Measurements from ENCODE around the gene CEACAM19. TPM values are rescaled to one million over a fixed set of nuclear protein-coding genes. Genes with fewer than 3 reads are reported as not detected.
"Not testable (repeated sequence)": the region's sequence is repeated elsewhere in the genome, so short reads cannot be mapped to it uniquely, and the experiment has no call there.

Gene CEACAM19
- polyA plus RNA-seq, 1 donor = 59.5 TPM

- H3K9me3 ChIP-seq (ENCODE audit: control insufficient read depth, low read depth, low read length) = peaks cover 6% of the 10 kb centered on the region
- no peaks in the 10 kb centered on the region for H3K27me3 ChIP-seq (ENCODE audit: control insufficient read depth, insufficient read depth, low read length)
- no peak for DNase-seq
- no CpG with 5 or more reads among the region's 14 CpGs for WGBS (ENCODE audit: insufficient coverage, low lambda C conversion rate)
- H3K36me3 ChIP-seq (ENCODE audit: control insufficient read depth, insufficient read depth, low read length) = no peaks in the 10 kb centered on the region
- H3K4me1 ChIP-seq (ENCODE audit: control insufficient read depth, insufficient read depth, low read length) = no peaks in the 10 kb centered on the region
- H3K27ac ChIP-seq (ENCODE audit: low read length) = no peak overlapping the region
- no peak overlapping the region for H3K4me3 ChIP-seq (ENCODE audit: low read length)
Observed at GRCh38 chr19:44710483-44710882, 39.2 kb downstream of the CEACAM19 start.

DNA sequence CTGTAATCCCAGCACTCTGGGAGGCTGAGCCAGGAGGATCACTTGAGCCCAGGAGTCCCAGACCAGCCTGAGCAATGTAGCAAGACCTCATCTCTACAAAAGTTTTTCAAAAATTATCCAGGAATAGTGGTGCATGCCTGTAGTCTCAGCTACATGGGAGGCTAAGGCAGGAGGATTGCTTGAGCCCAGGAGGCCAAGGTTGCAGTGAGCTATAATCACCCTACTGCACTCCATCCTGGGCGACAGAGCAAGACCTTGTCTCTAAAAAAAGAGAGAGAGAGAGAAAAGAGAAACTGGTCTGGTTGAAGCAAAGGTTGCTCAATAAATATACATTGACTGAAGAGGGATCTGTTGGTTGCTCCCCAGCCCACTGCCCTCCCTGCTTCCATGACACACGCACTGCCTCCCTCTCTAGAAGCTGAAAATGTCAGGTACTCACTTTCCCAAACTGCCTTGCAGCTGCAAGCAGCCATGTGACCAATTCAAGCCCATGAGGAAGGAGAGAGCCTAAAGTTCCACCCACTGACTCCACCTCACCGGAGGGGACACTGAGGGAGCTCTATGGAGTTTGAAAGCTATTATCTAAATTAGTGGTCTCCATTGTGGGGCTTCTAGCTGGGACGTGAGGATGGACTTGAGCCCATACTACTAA, 41.7 kb downstream of the CEACAM19 start:
- no peak overlapping the region for H3K4me3 ChIP-seq (ENCODE audit: low read length)
- WGBS (ENCODE audit: insufficient coverage, low lambda C conversion rate) = no CpG with 5 or more reads among the region's 4 CpGs
- no peak overlapping the region for H3K27ac ChIP-seq (ENCODE audit: low read length)
- no peaks in the 10 kb centered on the region for H3K27me3 ChIP-seq (ENCODE audit: control insufficient read depth, insufficient read depth, low read length)
- no peak for DNase-seq
- H3K9me3 ChIP-seq (ENCODE audit: control insufficient read depth, low read depth, low read length) = peaks cover 6% of the 10 kb centered on the region
- no peaks in the 10 kb centered on the region for H3K4me1 ChIP-seq (ENCODE audit: control insufficient read depth, insufficient read depth, low read length)
- H3K36me3 ChIP-seq (ENCODE audit: control insufficient read depth, insufficient read depth, low read length) = no peaks in the 10 kb centered on the region

- no peak for DNase-seq
- Histone ChIP-seq H3K36me3 (ENCODE audit: control insufficient read depth, insufficient read depth, low read length) (no peaks in the 10 kb centered on the region), H3K4me3 (ENCODE audit: low read length) (no peak overlapping the region), H3K27ac (ENCODE audit: low read length) (no peak overlapping the region), H3K4me1 (ENCODE audit: control insufficient read depth, insufficient read depth, low read length) (peaks cover 11% of the 10 kb centered on the region), H3K27me3 (ENCODE audit: control insufficient read depth, insufficient read depth, low read length) (no peaks in the 10 kb centered on the region), H3K9me3 (ENCODE audit: control insufficient read depth, low read depth, low read length) (peaks cover 6% of the 10 kb centered on the region)
- no CpG with 5 or more reads among the region's 2 CpGs for WGBS (ENCODE audit: insufficient coverage, low lambda C conversion rate)
Observed at GRCh38 chr19:44714597-44715169, 43.4 kb downstream of the CEACAM19 start.

GRCh38 chr19:44717603-44718002, 46.3 kb downstream of the CEACAM19 start:
- no peaks in the 10 kb centered on the region for H3K36me3 ChIP-seq (ENCODE audit: control insufficient read depth, insufficient read depth, low read length)
- peaks cover 19% of the 10 kb centered on the region for H3K4me1 ChIP-seq (ENCODE audit: control insufficient read depth, insufficient read depth, low read length)
- no peak overlapping the region for H3K4me3 ChIP-seq (ENCODE audit: low read length)
- DNase-seq = no peak
- no CpG with 5 or more reads among the region's 6 CpGs for WGBS (ENCODE audit: insufficient coverage, low lambda C conversion rate)
- H3K9me3 ChIP-seq (ENCODE audit: control insufficient read depth, low read depth, low read length) = peaks cover 6% of the 10 kb centered on the region
- no peaks in the 10 kb centered on the region for H3K27me3 ChIP-seq (ENCODE audit: control insufficient read depth, insufficient read depth, low read length)
- H3K27ac ChIP-seq (ENCODE audit: low read length) = no peak overlapping the region

- no peaks in the 10 kb centered on the region for H3K27me3 ChIP-seq (ENCODE audit: control insufficient read depth, insufficient read depth, low read length)
- H3K9me3 ChIP-seq (ENCODE audit: control insufficient read depth, low read depth, low read length) = peaks cover 6% of the 10 kb centered on the region
- H3K4me1 ChIP-seq (ENCODE audit: control insufficient read depth, insufficient read depth, low read length) = peaks cover 27% of the 10 kb centered on the region
- no CpG with 5 or more reads among the region's 11 CpGs for WGBS (ENCODE audit: insufficient coverage, low lambda C conversion rate)
- no peak overlapping the region for H3K27ac ChIP-seq (ENCODE audit: low read length)
- no peak overlapping the region for H3K4me3 ChIP-seq (ENCODE audit: low read length)
- DNase-seq = peak; percentile 55 to 78
- no peaks in the 10 kb centered on the region for H3K36me3 ChIP-seq (ENCODE audit: control insufficient read depth, insufficient read depth, low read length)
Observed at GRCh38 chr19:44718441-44719261, 47.4 kb downstream of the CEACAM19 start.

GRCh38 chr19:44719262-44719701, 48.0 kb downstream of the CEACAM19 start:
- Histone ChIP-seq H3K36me3 (ENCODE audit: control insufficient read depth, insufficient read depth, low read length) (no peaks in the 10 kb centered on the region), H3K27ac (ENCODE audit: low read length) (no peak overlapping the region), H3K9me3 (ENCODE audit: control insufficient read depth, low read depth, low read length) (peaks cover 6% of the 10 kb centered on the region), H3K27me3 (ENCODE audit: control insufficient read depth, insufficient read depth, low read length) (no peaks in the 10 kb centered on the region), H3K4me3 (ENCODE audit: low read length) (no peak overlapping the region), H3K4me1 (ENCODE audit: control insufficient read depth, insufficient read depth, low read length) (peaks cover 32% of the 10 kb centered on the region)
- WGBS (ENCODE audit: insufficient coverage, low lambda C conversion rate) = 94% methylated on average over 2 of the region's 8 CpGs
- DNase-seq = no peak

DNA sequence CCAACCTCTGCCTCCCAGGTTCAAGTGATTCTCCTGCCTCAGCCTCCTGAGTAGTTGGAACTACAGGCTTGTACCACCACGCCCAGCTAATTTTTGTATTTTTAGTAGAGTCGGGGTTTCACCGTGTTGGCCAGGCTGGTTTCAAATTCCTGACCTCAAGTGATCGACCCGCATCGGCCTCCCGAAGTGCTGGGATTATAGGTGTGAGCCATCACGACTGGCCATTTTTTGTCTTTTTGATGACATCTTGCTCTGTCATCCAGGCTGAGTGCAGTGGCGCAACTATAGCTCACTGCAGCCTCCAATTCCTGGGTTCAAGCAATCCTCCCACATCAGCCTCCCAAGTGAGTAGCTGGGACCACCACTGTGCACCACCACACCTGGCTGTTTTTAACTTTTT, 49.1 kb downstream of the CEACAM19 start:
- H3K27ac ChIP-seq (ENCODE audit: low read length); H3K27me3 ChIP-seq (ENCODE audit: control insufficient read depth, insufficient read depth, low read length); H3K4me3 ChIP-seq (ENCODE audit: low read length); H3K36me3 ChIP-seq (ENCODE audit: control insufficient read depth, insufficient read depth, low read length); H3K9me3 ChIP-seq (ENCODE audit: control insufficient read depth, low read depth, low read length); DNase-seq: not testable (repeated sequence)
- H3K4me1 ChIP-seq (ENCODE audit: control insufficient read depth, insufficient read depth, low read length) = peaks cover 41% of the 10 kb centered on the region
- no CpG with 5 or more reads among the region's 9 CpGs for WGBS (ENCODE audit: insufficient coverage, low lambda C conversion rate)

DNA sequence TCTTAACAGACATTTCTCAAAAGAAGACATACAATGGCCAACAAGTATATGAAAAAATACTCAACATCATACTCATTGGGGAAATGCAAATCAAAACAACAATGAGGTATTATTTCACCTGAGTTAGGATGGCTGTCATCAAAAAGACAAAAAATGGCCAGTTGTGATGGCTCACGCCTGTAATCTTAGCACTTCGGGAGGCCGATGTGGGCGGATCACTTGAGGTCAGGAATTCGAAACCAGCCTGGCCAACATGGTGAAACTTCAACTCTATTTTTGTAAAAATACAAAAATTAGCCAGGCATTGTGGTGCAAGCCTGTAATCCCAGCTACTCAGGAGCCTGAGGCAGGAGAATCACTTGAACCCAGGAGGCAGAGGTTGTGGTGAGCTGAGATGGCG, 49.7 kb downstream of the CEACAM19 start:
- H3K27ac ChIP-seq (ENCODE audit: low read length) = no peak overlapping the region
- no peaks in the 10 kb centered on the region for H3K9me3 ChIP-seq (ENCODE audit: control insufficient read depth, low read depth, low read length)
- H3K36me3 ChIP-seq (ENCODE audit: control insufficient read depth, insufficient read depth, low read length) = no peaks in the 10 kb centered on the region
- no peak overlapping the region for H3K4me3 ChIP-seq (ENCODE audit: low read length)
- DNase-seq = no peak
- H3K4me1 ChIP-seq (ENCODE audit: control insufficient read depth, insufficient read depth, low read length) = peaks cover 46% of the 10 kb centered on the region
- no CpG with 5 or more reads among the region's 6 CpGs for WGBS (ENCODE audit: insufficient coverage, low lambda C conversion rate)
- no peaks in the 10 kb centered on the region for H3K27me3 ChIP-seq (ENCODE audit: control insufficient read depth, insufficient read depth, low read length)

GRCh38 chr19:44721369-44721768, 50.1 kb downstream of the CEACAM19 start:
- no CpG with 5 or more reads among the region's 5 CpGs for WGBS (ENCODE audit: insufficient coverage, low lambda C conversion rate)

DNA sequence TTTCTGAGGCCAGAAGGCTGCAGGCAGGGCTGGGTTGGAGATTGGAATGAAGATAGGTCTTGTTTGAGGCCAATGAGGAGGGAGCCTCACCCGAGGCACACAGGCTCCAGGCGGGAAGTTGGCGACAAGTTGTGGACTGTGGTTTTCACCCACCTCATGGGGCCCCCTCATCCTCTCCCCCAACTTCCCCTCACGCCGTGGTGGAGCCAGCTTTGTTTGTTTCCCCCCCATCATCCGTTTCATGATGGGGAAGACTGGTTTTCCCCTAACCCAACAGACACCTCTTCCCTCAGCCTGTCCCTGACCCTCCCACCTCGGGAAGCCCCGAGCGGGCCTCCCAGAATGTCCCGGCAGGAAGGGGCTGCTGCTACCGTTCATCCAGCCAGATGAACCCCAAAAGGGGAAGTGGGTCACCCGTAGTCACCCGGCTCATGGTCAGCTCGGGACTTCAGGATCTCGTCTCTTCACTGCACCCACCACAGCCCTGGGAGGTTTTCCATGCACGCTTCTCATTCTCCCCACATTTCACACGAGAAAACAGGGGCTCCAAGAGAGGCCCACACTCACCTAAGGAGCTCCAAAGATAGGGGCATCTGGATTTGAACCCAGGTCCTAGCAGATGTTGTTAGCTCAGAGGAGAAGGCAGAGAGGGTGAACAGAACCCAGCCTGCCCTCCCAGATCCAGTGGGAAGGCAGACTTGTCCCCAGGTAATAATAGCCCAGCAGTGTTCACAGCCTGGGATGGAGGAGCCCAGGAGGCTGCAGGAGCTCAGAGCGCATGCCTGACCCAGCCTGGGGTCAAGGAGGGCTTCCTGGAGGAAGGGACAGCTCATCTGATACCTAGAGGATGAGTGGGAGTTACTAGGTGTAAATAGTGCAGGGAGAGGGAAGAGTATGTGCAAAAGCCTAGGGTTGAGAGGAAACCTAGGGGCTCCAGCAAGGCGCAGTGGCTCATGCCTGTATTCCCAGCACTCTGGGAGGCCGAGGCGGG, 51.1 kb downstream of the CEACAM19 start:
- peak; percentile 38 to 48 for DNase-seq
- Histone ChIP-seq H3K27me3 (ENCODE audit: control insufficient read depth, insufficient read depth, low read length) (no peaks in the 10 kb centered on the region), H3K4me3 (ENCODE audit: low read length) (no peak overlapping the region), H3K4me1 (ENCODE audit: control insufficient read depth, insufficient read depth, low read length) (peaks cover 54% of the 10 kb centered on the region), H3K36me3 (ENCODE audit: control insufficient read depth, insufficient read depth, low read length) (no peaks in the 10 kb centered on the region), H3K27ac (ENCODE audit: low read length) (no peak overlapping the region), H3K9me3 (ENCODE audit: control insufficient read depth, low read depth, low read length) (no peaks in the 10 kb centered on the region)
- WGBS (ENCODE audit: insufficient coverage, low lambda C conversion rate) = no CpG with 5 or more reads among the region's 21 CpGs

More at GRCh38 chr19:44721369-44721768, 50.1 kb downstream of the CEACAM19 start:
- H3K4me3 ChIP-seq (ENCODE audit: low read length); H3K27me3 ChIP-seq (ENCODE audit: control insufficient read depth, insufficient read depth, low read length); H3K27ac ChIP-seq (ENCODE audit: low read length); H3K9me3 ChIP-seq (ENCODE audit: control insufficient read depth, low read depth, low read length); DNase-seq; H3K36me3 ChIP-seq (ENCODE audit: control insufficient read depth, insufficient read depth, low read length): not testable (repeated sequence)
- peaks cover 49% of the 10 kb centered on the region for H3K4me1 ChIP-seq (ENCODE audit: control insufficient read depth, insufficient read depth, low read length)
